Central memory CD4-positive, alpha-beta T cell (primary cell): ENCODE data around the gene E4F1.
A peak's percentile ranks its signal among the peaks of the same experiment; 100 is the strongest.

ENCODE experiments used
- DNase-seq: peaks from one replicate; pipeline ENCODE4 v3.0.0; 2022
- total RNA-seq, 3 experiments: gene quantifications; one replicate each; lab custom pipeline; 2026; lab: John Stamatoyannopoulos, UW

E4F1 gene
- 57.8 to 77.4 (median 62.2) reads per million in 3 experiments for total RNA-seq

DNA sequence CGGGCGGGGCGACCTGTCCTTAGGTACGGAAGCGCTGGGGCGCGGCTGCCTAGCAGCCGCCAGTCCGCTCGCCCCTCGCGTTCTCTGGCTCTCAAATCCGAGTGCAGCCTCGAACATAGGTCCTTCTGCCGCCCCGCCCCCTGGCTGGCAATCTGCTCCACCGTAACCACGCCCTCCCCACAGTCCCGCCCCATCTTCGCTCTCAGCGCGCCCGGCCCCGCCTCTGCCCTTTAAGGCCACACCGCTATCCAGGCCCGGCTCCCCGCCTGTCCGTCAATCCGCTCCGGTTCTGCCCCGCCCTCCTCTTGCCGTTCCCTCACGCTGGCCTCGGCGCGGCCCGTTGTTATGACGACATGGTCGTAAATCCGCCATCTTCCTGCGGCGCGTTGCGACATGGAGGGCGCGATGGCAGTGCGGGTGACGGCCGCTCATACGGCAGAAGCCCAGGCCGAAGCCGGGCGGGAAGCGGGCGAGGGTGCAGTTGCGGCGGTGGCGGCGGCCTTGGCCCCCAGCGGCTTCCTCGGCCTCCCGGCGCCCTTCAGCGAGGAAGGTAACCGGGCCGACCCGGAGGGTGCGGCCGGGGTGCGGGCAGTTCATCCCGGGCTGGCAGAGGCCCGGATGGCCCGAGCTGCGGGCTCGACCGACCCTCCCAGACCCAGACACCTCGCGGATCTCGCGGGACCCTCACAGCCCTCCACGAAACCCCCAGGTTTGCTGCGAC is at the start of gene E4F1:
Gene E4F1 (plus strand): TSS at position 371 of the 721 bp plus-strand sequence. CDS start 23 bp downstream, at position 394.
- DNase-seq, result peak; percentile 99

GRCh38 chr16:2173916-2174315 is 49.5 kb upstream of the E4F1 start:
- DNase-seq, result no peak

GRCh38 chr16:2174396-2175131 is 48.8 kb upstream of the E4F1 start:
- DNase-seq, result no peak

DNA sequence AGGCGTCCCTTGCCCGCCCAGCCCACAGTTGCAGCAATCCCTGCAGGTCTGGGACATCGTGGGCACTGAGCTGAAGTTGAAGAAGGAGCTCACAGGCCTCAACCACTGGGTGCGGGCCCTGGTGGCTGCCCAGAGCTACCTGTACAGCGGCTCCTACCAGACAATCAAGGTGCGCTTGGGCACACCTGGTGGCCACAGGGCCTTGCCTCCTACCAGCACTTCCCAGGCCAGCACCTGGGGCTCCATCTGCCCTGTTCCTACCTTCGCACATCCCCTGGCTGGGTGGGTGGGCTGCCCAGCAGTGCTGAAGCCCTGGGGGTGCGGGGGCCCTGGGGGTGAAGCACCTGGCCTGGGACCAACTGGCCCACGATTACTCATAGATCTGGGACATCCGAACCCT is 47.9 kb upstream of the E4F1 start:
- no peak for DNase-seq

- DNase-seq, result no peak
Measured at GRCh38 chr16:2176047-2176446, 47.3 kb upstream of the E4F1 start.

GRCh38 chr16:2177101-2177500 is 46.3 kb upstream of the E4F1 start:
- no peak for DNase-seq

GRCh38 chr16:2177561-2177960 is 45.8 kb upstream of the E4F1 start:
- DNase-seq, result no peak

GRCh38 chr16:2178321-2179106 is 44.9 kb upstream of the E4F1 start:
- DNase-seq, result peak; percentile 24

DNA sequence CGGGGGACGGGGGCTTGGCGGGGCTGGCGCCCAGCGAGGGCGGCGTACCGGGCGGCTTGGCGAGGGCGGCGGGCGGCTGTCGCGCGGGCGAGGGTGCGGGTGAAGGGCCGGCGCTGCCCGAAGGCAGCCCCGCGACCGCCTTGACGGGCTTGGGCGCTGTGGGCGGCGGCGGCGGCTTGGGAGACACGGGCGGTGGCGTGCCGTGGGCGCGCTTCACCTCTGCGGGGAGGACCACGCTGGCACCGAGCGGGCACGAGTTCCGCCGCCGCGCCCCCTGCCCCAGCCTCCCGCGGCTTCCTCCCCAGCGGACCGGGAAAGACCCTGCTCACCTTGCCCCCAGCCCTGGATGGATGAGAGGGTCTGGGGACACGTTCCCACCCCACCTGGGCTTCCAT is 44.3 kb upstream of the E4F1 start:
- no peak for DNase-seq

- DNase-seq, result no peak
Measured at GRCh38 chr16:2179576-2179975, 43.8 kb upstream of the E4F1 start.

DNA sequence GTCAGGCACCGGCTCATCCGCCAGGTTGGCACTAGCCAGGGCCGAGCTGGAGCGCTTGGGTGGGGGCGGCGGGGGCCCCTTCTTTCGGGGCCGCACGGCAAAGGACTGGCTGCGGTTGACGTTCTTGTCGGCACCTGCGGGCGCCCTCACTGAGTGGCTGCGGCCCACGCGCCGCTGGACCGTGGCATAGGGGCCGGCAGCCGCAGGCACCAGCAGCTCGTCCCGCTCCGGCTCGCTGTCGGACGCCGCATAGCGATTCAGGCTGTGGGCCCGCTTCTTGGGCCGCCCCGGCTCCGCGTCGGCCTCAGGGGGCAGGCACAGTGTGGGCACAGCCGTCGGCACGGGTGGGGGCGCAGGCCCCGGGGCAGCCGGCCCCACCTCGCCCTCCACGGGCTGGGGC is 42.9 kb upstream of the E4F1 start:
- no peak for DNase-seq

GRCh38 chr16:2180962-2181923 is 42.1 kb upstream of the E4F1 start:
- DNase-seq, result no peak

GRCh38 chr16:2181952-2182351 is 41.4 kb upstream of the E4F1 start:
- DNase-seq, result no peak

DNA sequence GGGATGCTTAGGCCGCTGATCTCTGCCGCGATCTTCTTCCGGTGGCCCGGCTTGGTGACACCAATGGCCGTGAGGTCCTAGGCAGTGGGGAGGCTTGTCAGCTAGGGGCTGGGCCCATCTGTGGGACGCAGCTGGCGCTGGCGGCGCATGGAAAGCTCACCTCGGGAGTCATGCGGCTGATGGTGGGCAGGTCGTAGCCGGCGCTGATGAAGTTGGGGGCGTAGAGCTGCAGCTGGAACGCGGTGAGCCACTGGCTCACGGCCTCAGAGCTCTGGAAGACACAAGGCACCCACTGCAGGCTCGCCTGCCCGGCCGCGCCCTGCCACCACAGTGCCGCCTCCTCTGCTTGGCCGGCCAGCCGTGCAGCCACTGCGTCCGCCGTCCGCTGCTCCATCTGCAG is 39.7 kb upstream of the E4F1 start:
- no peak for DNase-seq

DNA sequence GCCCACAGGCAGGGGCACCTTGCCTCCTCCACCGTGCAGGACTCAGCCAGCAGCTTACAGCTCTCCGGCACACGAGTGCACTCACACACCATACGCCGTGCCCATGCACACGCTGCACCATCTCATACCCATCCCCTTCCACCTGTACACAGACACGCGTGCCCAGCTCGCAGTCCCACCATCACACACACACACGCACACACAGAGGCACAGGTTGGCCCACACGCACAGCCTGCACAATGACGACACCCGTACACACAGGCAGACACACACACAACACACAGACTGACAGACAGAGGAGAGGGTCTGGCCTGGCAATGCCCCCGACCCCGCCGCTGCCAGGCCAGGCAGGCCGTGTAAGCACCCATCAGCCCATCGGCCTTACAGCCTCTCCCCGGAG is 39.0 kb upstream of the E4F1 start:
- no peak for DNase-seq

DNA sequence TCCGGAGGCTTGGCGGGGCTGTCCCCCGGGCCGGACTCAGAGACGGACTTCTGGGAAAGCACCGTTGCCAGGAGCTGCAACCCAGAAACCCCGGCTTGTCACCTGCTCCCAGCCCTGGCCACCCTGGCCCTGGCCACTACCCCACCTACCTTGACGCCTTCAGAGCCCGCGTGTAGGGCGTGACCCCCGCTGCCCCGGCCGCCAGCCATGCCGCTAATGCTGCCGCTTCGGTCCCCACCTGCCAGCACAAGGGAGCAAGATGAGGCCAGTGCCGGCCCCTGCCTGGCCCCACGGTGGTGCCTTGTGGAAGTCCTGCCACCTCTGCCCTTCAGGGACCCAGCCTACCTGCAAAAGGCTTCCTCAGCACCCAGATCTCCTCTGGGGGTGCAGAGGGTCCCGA is 38.4 kb upstream of the E4F1 start:
- no peak for DNase-seq

DNA sequence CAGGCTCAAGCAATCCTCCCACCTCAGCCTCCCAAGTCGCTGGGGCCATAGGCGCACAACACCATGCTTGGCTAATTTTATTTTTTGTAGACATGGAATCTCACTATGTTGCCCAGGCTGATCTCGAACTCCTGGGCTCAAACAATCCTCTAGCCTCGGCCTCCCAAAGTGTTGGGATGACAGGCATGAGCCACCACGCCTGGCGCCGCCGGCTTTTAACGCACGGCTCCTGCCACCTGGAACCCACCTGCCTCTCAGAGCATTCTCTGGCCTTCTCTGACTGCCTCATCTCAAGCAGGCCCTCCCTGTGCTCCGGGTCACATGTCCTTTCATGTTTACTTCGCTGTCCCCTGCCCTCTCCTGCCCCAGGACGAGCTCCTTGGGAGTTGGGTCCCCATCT is 37.3 kb upstream of the E4F1 start:
- DNase-seq, result no peak

GRCh38 chr16:2186505-2186904 is 36.9 kb upstream of the E4F1 start:
- no peak for DNase-seq

GRCh38 chr16:2187212-2187611 is 36.2 kb upstream of the E4F1 start:
- no peak for DNase-seq

DNA sequence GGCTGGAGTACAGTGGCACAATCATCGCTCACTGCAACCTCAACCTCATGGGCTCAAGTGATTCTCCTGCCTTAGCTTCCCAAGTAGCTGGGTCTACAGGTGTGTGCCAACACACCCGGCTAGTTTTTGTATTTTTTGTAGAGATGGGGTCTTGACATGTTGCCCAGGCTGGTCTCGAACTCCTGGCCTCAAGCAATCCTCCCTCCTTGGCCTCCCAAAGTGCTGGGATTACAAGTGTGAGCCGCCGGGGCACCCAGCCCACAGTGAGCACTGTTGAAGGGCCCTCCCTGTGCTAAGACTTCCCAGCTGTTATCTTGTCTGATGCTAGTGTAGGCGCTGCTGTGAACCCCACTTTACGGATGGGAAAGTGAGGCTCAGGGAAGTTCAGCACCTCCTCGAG is 35.0 kb upstream of the E4F1 start:
- no peak for DNase-seq

DNA sequence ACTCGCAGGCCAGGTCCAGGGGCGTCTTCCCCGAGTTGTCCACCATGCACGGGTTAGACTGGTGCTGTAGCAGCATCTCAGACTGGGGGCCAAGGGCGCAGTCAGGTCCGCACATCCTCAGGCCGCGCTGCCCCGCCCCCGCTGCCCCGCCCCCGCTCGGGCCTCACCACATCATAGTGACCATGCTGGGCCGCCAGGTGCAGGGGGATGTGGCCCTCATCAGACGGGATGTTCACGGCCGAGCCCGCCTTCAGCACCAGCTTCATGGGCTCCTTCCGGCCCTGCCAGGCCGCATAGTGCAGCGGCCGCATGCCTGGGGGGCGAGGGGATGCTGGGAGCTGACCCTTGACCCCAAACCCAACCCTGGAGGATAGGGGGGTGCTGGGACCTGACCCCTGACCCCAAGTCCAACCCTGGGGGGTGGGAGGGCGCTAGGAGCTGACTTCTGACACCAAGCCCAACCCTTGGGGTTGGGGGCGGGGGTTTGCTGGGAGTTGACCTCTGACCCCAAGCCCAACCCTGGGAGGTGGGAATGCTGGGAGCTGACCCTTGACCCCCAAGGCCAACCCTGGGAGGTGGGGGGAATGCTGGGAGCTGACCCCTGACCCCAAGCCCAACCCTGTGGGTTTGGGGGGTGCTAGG is 34.0 kb upstream of the E4F1 start:
- no peak for DNase-seq
